Skeletal muscle satellite cell (primary cell): Measurements from ENCODE around the gene TMEM72.

Source experiments
- H3K27me3 ChIP-seq: 2 replicates; pipeline ENCODE4 v1.7.0; 2013; ENCODE audit warnings: low read length; ENCODE audit not compliant: control insufficient read depth, insufficient read depth
- H3K36me3 ChIP-seq: 2 replicates; pipeline ENCODE4 v1.7.0; 2013; ENCODE audit warnings: mild to moderate bottlenecking, control low read depth, low read length; ENCODE audit not compliant: insufficient read depth
- H3K4me1 ChIP-seq: 2 replicates; pipeline ENCODE4 v1.7.0; 2013; ENCODE audit warnings: low read length; ENCODE audit not compliant: control insufficient read depth, insufficient read depth
- H3K4me2 ChIP-seq: 2 replicates; pipeline ENCODE4 v1.7.0; 2013; ENCODE audit warnings: mild to moderate bottlenecking, low read length
- H3K4me3 ChIP-seq: 2 replicates; pipeline ENCODE4 v1.7.0; 2013; ENCODE audit warnings: low read length
- H3K9ac ChIP-seq: 2 replicates; pipeline ENCODE4 v1.7.0; 2013; ENCODE audit warnings: mild to moderate bottlenecking, low read depth, low read length, moderate library complexity
- H3K9me3 ChIP-seq: replicated peaks from 2 replicates; pipeline ENCODE4 v1.7.0; 2013; ENCODE audit warnings: mild to moderate bottlenecking, control low read depth, low read length

The TMEM72 gene

DNA sequence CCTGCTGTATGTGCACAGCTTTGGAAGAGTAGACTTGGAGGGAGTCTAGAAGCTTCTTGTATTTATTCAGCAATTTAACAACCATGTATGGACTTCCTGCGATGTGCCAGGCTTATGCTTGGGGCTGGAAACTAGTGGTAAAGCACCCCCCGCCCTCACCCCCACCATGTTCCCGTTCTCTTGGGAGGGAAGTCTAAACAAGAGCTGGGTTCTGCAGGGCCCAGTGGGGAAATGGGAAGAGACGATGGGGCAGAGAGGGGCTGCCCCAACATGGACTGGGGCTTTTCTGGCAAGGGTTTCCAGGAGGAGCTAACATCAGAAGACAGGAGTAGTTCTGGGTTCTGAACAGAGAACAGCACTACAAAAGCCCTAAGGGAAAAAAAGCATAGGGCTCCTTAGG is 56.5 kb downstream of the TMEM72 start:
- H3K4me2 ChIP-seq = peak overlapping the region; percentile 65
- peaks cover 52% of the 10 kb centered on the region for H3K4me1 ChIP-seq
- H3K9me3 ChIP-seq = no peaks in the 10 kb centered on the region
- H3K4me3 ChIP-seq = no peak overlapping the region
- H3K9ac ChIP-seq = peak overlapping the region; percentile 34
- H3K27me3 ChIP-seq = no peaks in the 10 kb centered on the region
- H3K36me3 ChIP-seq = peaks cover 6% of the 10 kb centered on the region

DNA sequence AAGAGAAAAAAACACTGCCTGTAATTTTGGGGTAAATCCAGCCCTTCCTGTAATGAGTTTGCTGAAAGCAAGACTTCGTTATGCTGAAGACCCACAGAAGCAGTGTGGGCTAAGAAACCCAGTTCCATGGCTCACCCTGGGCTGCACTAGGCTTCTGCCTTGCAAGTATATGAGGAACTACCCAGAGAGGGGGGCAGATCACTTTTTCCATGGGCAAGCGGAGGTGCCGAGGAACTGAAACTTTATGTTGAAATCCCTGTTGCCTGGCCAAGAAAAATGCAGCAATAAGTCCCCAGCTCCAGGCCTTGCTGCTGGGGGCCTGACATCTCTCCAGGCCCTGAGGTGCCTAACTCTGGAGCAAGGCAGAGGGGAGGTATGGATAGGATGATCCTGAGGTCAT is 57.0 kb downstream of the TMEM72 start:
- Histone ChIP-seq H3K36me3 (peaks cover 6% of the 10 kb centered on the region), H3K4me3 (no peak overlapping the region), H3K4me2 (peak overlapping the region; percentile 65), H3K9me3 (no peaks in the 10 kb centered on the region), H3K9ac (peak overlapping the region; percentile 34), H3K4me1 (peaks cover 48% of the 10 kb centered on the region), H3K27me3 (no peaks in the 10 kb centered on the region)

DNA sequence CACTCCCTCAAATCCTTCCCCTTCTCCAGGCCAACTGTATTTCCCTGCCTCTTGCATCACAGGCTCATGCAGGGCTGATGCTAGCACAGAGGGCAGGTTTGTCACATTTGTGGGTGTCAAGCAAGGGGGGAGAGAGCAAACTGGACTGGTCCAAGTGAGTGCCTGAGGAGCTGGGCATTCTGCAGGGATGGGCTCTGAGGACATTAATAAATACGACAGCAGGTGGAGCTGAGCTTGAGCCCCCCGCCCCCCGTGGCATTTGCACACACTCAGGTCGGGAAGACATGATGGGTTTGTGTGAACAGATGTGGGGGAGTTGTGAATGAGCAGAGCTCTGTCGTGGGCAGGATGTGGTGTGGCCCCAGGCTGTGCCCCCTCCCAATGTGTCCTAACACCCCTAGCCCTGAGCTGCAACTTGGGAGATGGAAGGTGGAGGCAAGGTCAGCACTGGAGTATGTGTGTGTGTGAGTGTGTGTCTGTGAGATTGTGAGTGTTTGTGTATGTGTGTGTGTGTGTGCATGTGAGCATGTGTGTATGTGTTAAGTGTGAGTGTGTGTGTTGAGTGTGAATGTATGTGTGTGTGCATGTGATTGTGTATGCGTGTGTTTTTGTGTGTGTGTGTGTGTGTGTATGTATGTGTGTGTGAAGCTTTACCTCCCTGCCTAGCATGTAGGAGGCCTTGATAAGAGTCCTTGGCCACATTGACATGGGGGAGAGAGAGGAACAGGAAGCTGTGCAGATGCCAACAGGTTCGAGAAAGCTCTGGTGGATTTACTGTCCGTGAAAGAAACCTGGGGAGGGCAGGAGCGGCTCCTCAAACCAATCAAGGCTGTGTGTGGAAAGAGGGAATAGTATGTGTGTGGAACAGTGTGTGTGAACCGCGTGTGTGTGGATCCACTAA is 57.6 kb downstream of the TMEM72 start:
- no peaks in the 10 kb centered on the region for H3K9me3 ChIP-seq
- no peak overlapping the region for H3K9ac ChIP-seq
- no peak overlapping the region for H3K4me3 ChIP-seq
- peaks cover 41% of the 10 kb centered on the region for H3K4me1 ChIP-seq
- peak overlapping the region; percentile 65 for H3K4me2 ChIP-seq
- peaks cover 6% of the 10 kb centered on the region for H3K36me3 ChIP-seq
- H3K27me3 ChIP-seq = no peaks in the 10 kb centered on the region

DNA sequence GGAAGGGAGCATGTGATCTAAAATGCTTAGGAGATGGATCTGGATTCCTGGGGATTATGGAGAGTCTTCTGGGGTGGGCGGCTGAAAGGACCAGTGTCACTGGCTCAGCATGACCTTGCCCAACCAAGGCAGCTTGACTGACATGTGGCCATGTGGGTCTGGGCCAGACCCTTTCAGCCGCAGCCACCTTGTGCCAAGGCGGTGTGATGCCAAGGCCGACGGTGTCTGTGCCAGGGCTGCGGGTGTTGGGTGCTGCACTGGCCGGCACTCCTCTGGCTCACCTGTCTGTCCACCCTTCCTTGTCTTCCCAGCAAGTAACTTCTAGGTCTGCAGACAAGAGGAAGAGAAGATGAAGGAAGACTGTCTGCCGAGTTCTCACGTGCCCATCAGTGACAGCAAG is 58.7 kb downstream of the TMEM72 start:
- Histone ChIP-seq H3K9ac (no peak overlapping the region), H3K36me3 (peaks cover 6% of the 10 kb centered on the region), H3K27me3 (no peaks in the 10 kb centered on the region), H3K9me3 (no peaks in the 10 kb centered on the region), H3K4me3 (no peak overlapping the region), H3K4me2 (no peak overlapping the region), H3K4me1 (peaks cover 40% of the 10 kb centered on the region)

DNA sequence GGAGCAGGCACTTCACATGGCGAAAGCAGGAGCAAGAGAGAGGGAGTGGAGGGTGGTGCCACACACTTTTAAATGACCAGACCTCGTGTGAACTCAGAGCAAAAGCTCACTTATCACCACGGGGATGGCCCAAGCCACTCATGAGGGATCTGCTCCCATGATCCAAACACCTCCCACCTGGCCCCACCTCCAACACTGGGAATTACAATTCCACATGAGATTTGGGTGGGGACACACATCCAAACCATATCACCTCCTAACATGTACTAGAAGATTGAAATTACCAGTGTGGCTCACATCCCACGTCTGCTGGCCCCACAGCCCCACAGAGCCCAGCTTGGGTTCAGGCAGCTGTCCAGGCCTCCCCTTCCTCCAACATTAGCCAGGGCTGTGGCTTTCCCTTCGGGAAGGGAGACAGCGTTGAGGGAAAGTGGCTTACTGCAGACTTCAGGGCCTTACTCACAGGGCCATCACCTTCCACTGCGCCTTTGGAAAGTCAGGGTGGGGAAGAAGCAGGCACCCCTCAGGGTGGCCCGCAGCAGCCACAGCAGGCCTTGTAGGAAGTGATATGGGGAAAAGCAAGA is 59.8 kb downstream of the TMEM72 start:
- Histone ChIP-seq H3K36me3 (peaks cover 6% of the 10 kb centered on the region), H3K9ac (no peak overlapping the region), H3K9me3 (no peaks in the 10 kb centered on the region), H3K27me3 (no peaks in the 10 kb centered on the region), H3K4me3 (no peak overlapping the region), H3K4me2 (no peak overlapping the region), H3K4me1 (peaks cover 45% of the 10 kb centered on the region)

DNA sequence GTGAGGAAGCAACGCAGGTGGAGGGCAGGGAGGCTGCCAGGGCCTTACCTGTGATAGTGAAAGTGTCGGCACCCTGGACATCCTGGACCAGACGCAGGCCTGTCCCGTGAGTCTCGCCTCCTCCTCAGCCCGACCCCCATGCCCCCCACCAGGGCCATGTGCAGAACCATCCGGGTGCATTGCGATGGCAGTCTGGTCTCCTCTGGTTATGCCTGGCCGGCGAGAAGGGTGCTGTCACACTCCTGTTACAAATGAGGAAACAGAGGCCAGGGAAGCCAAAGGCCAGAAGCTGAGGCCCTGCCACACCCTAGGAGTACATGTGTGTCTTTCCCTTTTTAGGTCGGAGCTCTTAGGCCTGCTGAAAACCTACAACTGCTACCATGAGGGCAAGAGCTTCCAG is 60.3 kb downstream of the TMEM72 start:
- no peak overlapping the region for H3K4me2 ChIP-seq
- H3K9me3 ChIP-seq = no peaks in the 10 kb centered on the region
- H3K36me3 ChIP-seq = peaks cover 6% of the 10 kb centered on the region
- H3K27me3 ChIP-seq = no peaks in the 10 kb centered on the region
- no peak overlapping the region for H3K4me3 ChIP-seq
- H3K4me1 ChIP-seq = peaks cover 45% of the 10 kb centered on the region
- H3K9ac ChIP-seq = no peak overlapping the region

DNA sequence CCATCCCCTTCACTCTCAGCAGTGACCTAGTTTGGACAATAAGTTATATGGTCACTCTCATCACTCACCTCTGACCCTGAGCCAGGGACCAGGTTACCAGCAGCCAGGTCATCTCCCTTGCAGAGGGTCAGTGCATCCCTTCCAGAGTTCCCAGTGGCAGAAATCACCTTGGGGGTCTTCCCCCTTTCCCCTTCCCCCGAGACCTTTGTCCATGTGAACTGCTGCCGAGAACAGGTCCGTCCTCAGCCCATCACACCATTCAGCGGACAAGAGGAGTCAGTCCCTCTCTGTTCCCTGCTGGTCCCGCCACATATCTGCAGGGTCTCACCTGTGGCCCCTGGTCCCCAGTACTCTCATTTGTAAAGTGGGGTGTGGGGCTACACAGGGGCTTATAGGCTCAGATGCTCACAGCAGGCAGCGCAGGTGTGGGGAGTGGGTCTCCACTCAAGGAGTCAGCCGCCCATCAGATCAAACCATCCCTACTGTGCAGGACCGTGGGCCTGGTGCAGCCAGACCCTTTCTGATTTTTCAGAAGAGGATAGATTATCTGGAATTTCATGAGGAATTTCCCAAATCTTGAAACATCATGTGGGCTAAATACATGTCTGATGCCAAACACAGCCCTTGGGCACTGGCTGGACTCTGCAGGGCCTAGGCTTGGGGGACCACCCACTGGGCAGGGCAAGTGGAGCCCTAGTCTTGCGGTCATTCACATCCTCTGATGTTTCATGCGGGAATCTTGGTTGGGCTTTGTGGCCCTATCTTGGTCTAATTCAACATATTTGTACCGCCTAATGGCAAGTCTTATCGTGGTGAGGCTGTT is 61.0 kb downstream of the TMEM72 start:
- peaks cover 41% of the 10 kb centered on the region for H3K4me1 ChIP-seq
- H3K36me3 ChIP-seq = peaks cover 6% of the 10 kb centered on the region
- no peaks in the 10 kb centered on the region for H3K27me3 ChIP-seq
- no peak overlapping the region for H3K4me2 ChIP-seq
- no peak overlapping the region for H3K4me3 ChIP-seq
- H3K9ac ChIP-seq = no peak overlapping the region
- H3K9me3 ChIP-seq = no peaks in the 10 kb centered on the region

DNA sequence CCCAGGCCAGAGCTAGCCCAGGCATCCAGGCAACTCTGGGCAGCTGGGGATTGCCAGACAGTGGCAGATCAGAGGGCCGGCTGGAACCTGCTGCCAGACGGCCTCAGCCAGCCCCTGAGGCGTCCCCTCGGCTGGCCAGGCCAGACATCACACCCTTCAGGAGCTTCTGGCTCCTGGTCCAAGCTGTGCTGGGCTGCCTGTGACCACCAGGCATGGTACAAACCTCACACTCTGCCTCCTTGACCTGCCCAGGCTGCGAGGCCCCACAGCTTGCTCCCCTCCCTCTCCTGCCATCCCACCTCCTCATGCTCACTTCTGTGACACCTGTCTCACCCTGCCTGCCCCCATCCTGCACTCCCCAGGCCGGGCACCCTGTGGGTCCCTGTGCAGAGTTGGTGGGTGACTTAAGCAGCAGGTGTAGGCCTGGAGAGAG is 61.8 kb downstream of the TMEM72 start:
- Histone ChIP-seq H3K9ac (no peak overlapping the region), H3K4me3 (no peak overlapping the region), H3K36me3 (peaks cover 6% of the 10 kb centered on the region), H3K4me2 (no peak overlapping the region), H3K4me1 (peaks cover 43% of the 10 kb centered on the region), H3K27me3 (no peaks in the 10 kb centered on the region), H3K9me3 (no peaks in the 10 kb centered on the region)

DNA sequence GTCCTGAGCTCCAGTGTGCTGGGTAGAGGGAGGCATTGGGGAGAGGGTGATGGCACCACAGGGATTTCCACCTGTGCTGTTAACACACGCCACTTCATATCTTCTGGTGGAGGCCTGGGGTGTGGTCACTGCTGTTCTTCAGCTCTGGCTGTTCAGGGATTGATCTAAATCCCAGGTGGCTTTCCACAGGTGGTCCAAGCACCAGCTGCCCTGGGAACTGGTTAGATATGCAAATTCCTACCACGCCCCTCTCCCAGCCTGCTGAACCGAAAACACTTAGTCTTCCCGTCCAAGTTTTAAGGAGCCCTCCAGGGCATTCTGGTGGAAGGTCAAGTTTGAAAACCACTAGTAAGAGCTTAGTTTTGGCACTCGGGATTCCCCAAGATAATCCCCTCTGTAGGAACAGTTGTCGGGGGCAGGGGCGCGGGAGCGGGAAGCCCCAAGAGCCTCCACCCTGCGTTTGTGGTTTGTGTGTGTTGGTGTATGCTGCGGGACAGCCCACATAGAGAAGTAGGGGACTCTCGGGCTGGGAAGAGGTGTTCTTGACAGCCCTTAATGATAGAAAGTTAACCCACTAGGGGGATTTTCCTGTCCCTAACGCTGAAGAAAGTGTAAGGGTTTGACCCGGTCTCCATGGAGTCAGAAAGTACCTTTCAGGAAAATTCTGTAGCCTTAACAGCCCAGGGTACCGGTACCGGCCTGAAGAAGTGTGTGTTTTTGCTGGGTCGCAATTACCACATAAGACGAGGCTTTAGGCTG is 62.4 kb downstream of the TMEM72 start:
- Histone ChIP-seq H3K9me3 (no peaks in the 10 kb centered on the region), H3K4me2 (no peak overlapping the region), H3K27me3 (no peaks in the 10 kb centered on the region), H3K9ac (no peak overlapping the region), H3K4me3 (no peak overlapping the region), H3K36me3 (peaks cover 6% of the 10 kb centered on the region), H3K4me1 (peaks cover 43% of the 10 kb centered on the region)

DNA sequence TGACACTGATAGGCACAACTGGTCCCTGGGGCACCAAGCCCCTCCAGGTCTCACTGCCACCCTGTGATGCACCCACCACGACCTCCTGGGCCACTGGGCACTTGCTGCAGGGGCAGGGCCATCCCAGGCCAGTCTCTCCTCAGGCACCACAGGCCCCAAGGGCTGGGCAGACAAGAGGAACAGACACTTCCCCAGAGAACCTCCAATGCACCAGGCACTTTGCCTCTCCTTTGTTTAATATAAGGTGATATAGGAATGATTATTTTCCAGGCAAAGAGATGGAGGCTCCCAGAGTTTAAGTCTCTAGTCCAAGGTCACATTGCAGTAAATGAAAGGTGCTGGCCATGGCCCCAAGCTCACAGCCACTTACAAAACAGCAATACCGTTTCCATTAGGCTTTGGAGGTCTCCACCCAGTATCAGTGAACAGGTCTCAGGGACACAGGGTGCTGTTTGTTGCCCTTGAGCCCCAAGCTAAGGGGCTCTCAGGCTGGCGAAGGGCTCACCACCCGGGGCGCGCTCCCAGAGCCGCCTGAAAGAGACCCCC is 63.0 kb downstream of the TMEM72 start:
- Histone ChIP-seq H3K36me3 (peaks cover 6% of the 10 kb centered on the region), H3K4me2 (peak overlapping the region; percentile 81), H3K9ac (peak overlapping the region; percentile 64), H3K4me3 (peak overlapping the region; percentile 59), H3K9me3 (no peaks in the 10 kb centered on the region), H3K4me1 (peaks cover 46% of the 10 kb centered on the region), H3K27me3 (no peaks in the 10 kb centered on the region)
